IMR-90 (cell line): ENCODE measurements around the gene MARF1. TPM values are rescaled to one million over a fixed set of nuclear protein-coding genes. Genes with fewer than 3 reads are reported as not detected.

Source experiments
- ATAC-seq: fragments of 200-7000 bp; cut with Tn5 transposase; 2 replicates; pipeline ENCODE4 v1.9.1; 2020; ENCODE audit warnings: low read depth, mild to moderate bottlenecking, moderate library complexity
- BruUV-seq: library from RNA; stranded (reverse); fragments of 400-500 nt; replicated peaks from 2 replicates; lab custom pipeline; 2021; lab: Mats Ljungman, UMichigan
- CTCF ChIA-PET: fragments of 300-600 bp; formaldehyde crosslinking; extraction: SDS; loops from one replicate; lab custom pipeline; 2021; ENCODE audit warnings: antibody characterized with exemption; lab: Yijun Ruan, JAX
- POLR2A ChIA-PET: fragments of 300-600 bp; sonication (Branson Sonifier 250); formaldehyde crosslinking; loops from one replicate; lab custom pipeline; 2022; ENCODE audit warnings: antibody characterized with exemption; ENCODE audit not compliant: unreplicated experiment; lab: Charles Lee
- DNase-seq: peaks from one replicate; pipeline ENCODE4 v3.0.0; 2013
- H2AFZ ChIP-seq: replicated peaks from 2 replicates; pipeline ENCODE3; 2013; ENCODE audit warnings: low read length, mild to moderate bottlenecking; ENCODE audit not compliant: poor library complexity
- H2AK5ac ChIP-seq: 2 replicates; pipeline ENCODE4 v1.6.1; 2013; ENCODE audit warnings: low read depth, low read length, inconsistent platforms
- H2AK9ac ChIP-seq: replicated peaks from 2 replicates; pipeline ENCODE3; 2013; ENCODE audit warnings: mild to moderate bottlenecking, low read depth, low read length, moderate library complexity; ENCODE audit not compliant: poor library complexity
- H2BK120ac ChIP-seq: 2 replicates; pipeline ENCODE4 v1.6.1; 2013; ENCODE audit warnings: low read depth, low read length, inconsistent platforms
- H2BK15ac ChIP-seq: 3 replicates; pipeline ENCODE4 v1.6.1; 2013; ENCODE audit warnings: low read depth, low read length, inconsistent platforms
- H2BK20ac ChIP-seq: 2 replicates; pipeline ENCODE4 v1.6.1; 2013; ENCODE audit warnings: low read depth, mild to moderate bottlenecking, inconsistent platforms, low read length, moderate library complexity
- H2BK5ac ChIP-seq: 2 replicates; pipeline ENCODE4 v1.6.1; 2013; ENCODE audit warnings: mild to moderate bottlenecking, low read depth, low read length, inconsistent platforms; ENCODE audit not compliant: poor library complexity, severe bottlenecking
- H3K14ac ChIP-seq: replicated peaks from 2 replicates; pipeline ENCODE4 v1.6.1; 2013; ENCODE audit warnings: low read depth, low read length, inconsistent platforms
- H3K18ac ChIP-seq: 2 replicates; pipeline ENCODE4 v1.6.1; 2013; ENCODE audit warnings: low read depth, low read length, control low read depth
- H3K23ac ChIP-seq: 2 replicates; pipeline ENCODE4 v1.6.1; 2013; ENCODE audit warnings: low read depth, low read length, inconsistent platforms
- H3K27ac ChIP-seq: 2 replicates; pipeline ENCODE4 v1.5.1; 2013; ENCODE audit warnings: mild to moderate bottlenecking, control low read depth, low read length; ENCODE audit not compliant: insufficient read depth
- H3K27me3 ChIP-seq: 2 replicates; pipeline ENCODE4 v1.6.1; 2013; ENCODE audit warnings: low read length; ENCODE audit not compliant: control insufficient read depth, insufficient read depth
- H3K36me3 ChIP-seq: 2 replicates; pipeline ENCODE4 v1.6.1; 2013; ENCODE audit warnings: low read length, mixed read lengths; ENCODE audit not compliant: control insufficient read depth, insufficient read depth
- H3K4ac ChIP-seq: 2 replicates; pipeline ENCODE4 v1.6.1; 2013; ENCODE audit warnings: low read depth, low read length, inconsistent platforms
- H3K4me1 ChIP-seq: 2 replicates; pipeline ENCODE4 v1.6.1; 2013; ENCODE audit warnings: low read length, mixed read lengths; ENCODE audit not compliant: control insufficient read depth, insufficient read depth
- H3K4me2 ChIP-seq: 2 replicates; pipeline ENCODE4 v1.6.1; 2013; ENCODE audit warnings: low read depth, mild to moderate bottlenecking, control low read depth, low read length, moderate library complexity
- H3K4me3 ChIP-seq: 2 replicates; pipeline ENCODE4 v1.5.1; 2013; ENCODE audit warnings: low read depth, mild to moderate bottlenecking, control low read depth, low read length, moderate library complexity; ENCODE audit not compliant: insufficient read depth
- H3K56ac ChIP-seq: 2 replicates; pipeline ENCODE4 v1.6.1; 2013; ENCODE audit warnings: low read length, inconsistent platforms; ENCODE audit not compliant: insufficient read depth; ENCODE audit errors: extremely low read depth
- H3K79me1 ChIP-seq, 2 experiments: 2 replicates each; pipeline ENCODE4 v1.6.1; 2013; ENCODE audit warnings: low read length in 2 of 2, inconsistent platforms in 1 of 2, low read depth in 1 of 2
- H3K9ac ChIP-seq: 2 replicates; pipeline ENCODE4 v1.6.1; 2013; ENCODE audit warnings: low read depth, low read length, control low read depth
- H3K9me1 ChIP-seq: 2 replicates; pipeline ENCODE4 v1.6.1; 2013; ENCODE audit warnings: low read length, inconsistent platforms; ENCODE audit not compliant: insufficient read depth
- H3K9me3 ChIP-seq: 2 replicates; pipeline ENCODE4 v1.6.1; 2013; ENCODE audit warnings: low read length; ENCODE audit not compliant: control insufficient read depth, insufficient read depth
- H4K20me1 ChIP-seq: 2 replicates; pipeline ENCODE4 v1.6.1; 2013; ENCODE audit warnings: low read length, inconsistent platforms; ENCODE audit not compliant: insufficient read depth
- H4K5ac ChIP-seq: 2 replicates; pipeline ENCODE4 v1.6.1; 2013; ENCODE audit warnings: mild to moderate bottlenecking, low read depth, low read length, control low read depth
- H4K8ac ChIP-seq, 2 experiments: 2 replicates each; pipeline ENCODE4 v1.6.1; 2013; ENCODE audit warnings: low read depth in 2 of 2, low read length in 2 of 2, control low read depth in 1 of 2, inconsistent platforms in 1 of 2
- H4K91ac ChIP-seq: 2 replicates; pipeline ENCODE4 v1.6.1; 2013; ENCODE audit warnings: low read depth, low read length, inconsistent platforms; ENCODE audit not compliant: insufficient read depth
- CEBPB ChIP-seq: IDR thresholded peaks from 2 replicates; pipeline ENCODE4 v1.6.1; 2012; ENCODE audit warnings: low read depth, low read length, improper control_type of control experiment
- CHD1 ChIP-seq: IDR thresholded peaks from 2 replicates; pipeline ENCODE4 v1.6.1; 2012; ENCODE audit warnings: low read depth, low read length, improper control_type of control experiment
- MXI1 ChIP-seq: IDR thresholded peaks from 2 replicates; pipeline ENCODE4 v1.6.1; 2012; ENCODE audit warnings: low read depth, mild to moderate bottlenecking, low read length, moderate library complexity, borderline replicate concordance
- RAD21 ChIP-seq: IDR thresholded peaks from 2 replicates; pipeline ENCODE4 v1.6.1; 2012; ENCODE audit warnings: low read length, improper control_type of control experiment
- RFX5 ChIP-seq: IDR thresholded peaks from 2 replicates; pipeline ENCODE4 v1.8.0; 2012; ENCODE audit warnings: low read depth, mild to moderate bottlenecking, low read length, moderate library complexity
- SMC3 ChIP-seq: fragments of 150-350 bp; IDR thresholded peaks from 2 replicates; pipeline ENCODE4 v1.6.1; 2016; ENCODE audit warnings: low read depth, mild to moderate bottlenecking, antibody characterized with exemption, low read length, moderate library complexity
- WGBS, 2 experiments: methylation state at CpG; one replicate each; pipeline versions ENCODE4 v1.1.5 to v1.1.7; 2013; ENCODE audit warnings: missing lambda C conversion rate in 2 of 2; ENCODE audit not compliant: insufficient read length in 1 of 2; ENCODE audit errors: extremely low coverage in 2 of 2; 5-methylcytosine and 5-hydroxymethylcytosine counted together
- dilution Hi-C: fragments of 300-500 bp; cut with HindIII; formaldehyde crosslinking; loops from one replicate; pipeline ENCODE4 v1.14.3; 2018; ENCODE audit warnings: low sequenced_read_pairs; ENCODE audit not compliant: unreplicated experiment
- in situ Hi-C: fragments of 300-500 bp; cut with MboI; formaldehyde crosslinking; loops from 3 replicates; pipeline ENCODE4 v1.14.3; 2019; ENCODE audit warnings: low sequenced_read_pairs, inconsistent platforms, mixed read lengths
- intact Hi-C: fragments of 100-400 bp; cut with micrococcal nuclease; formaldehyde crosslinking; loops from 2 replicates; pipeline ENCODE4 v1.10.0; 2022
- polyA plus RNA-seq, 3 experiments: library from polyadenylated mRNA; depleted of rRNA; stranded (reverse); fragments of >200 nt; gene quantifications; 2 replicates each; pipeline ENCODE4 v1.2.3, GENCODE V29; 2012; ENCODE audit warnings: low replicate concordance in 1 of 3
- total RNA-seq: library from RNA; depleted of rRNA; stranded (reverse); fragments of >200 nt; gene quantifications from 2 replicates; pipeline ENCODE4 v1.2.3, GENCODE V29; 2012

MARF1 gene
- total and polyA plus RNA-seq, 2 of the 4 experiments (the other 2 are of a cell fraction) = 9.0 to 12.9 TPM

DNA sequence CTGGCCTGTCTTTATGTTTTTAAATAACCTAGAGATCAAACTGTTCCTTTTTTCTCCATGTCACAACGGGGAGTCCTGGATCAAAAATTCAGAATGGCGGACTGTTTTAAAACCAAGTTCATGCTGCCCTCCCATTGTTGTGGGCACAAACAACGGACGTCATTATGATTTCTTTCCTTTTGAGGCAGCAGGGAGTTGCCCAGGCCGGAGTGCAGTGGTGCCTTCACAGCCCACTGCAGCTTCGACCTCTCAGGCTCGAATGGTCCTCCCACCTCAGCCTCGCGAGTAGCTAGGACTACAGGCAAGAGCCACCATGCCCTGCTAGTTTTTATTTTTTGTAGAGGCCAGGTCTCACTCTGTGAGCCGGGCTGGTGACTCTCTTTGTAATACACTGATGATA, 33.6 kb upstream of the MARF1 start:
- Histone ChIP-seq H3K4me1 (peaks cover 11% of the 10 kb centered on the region), H2BK120ac (no peak overlapping the region), H3K4me3 (no peak overlapping the region), H4K5ac (no peak overlapping the region), H2AFZ (no peak overlapping the region), H3K36me3 (peaks cover 19% of the 10 kb centered on the region; the same call in 1 of the 2 replicates), H3K79me1 (peaks cover 27 to 61% of the 10 kb centered on the region in 2 experiments), H4K20me1 (peaks cover 8% of the 10 kb centered on the region; the same call in 1 of the 2 replicates), H3K27ac (no peak overlapping the region), H2AK9ac (no peak overlapping the region), H2BK20ac (no peak overlapping the region), H3K23ac (no peak overlapping the region), H4K91ac (no peak overlapping the region), H3K18ac (no peak overlapping the region), H2BK15ac (no peak overlapping the region), H3K56ac (no peak overlapping the region), H3K4ac (no peak overlapping the region), H3K27me3 (no peaks in the 10 kb centered on the region), H2BK5ac (no peak overlapping the region), H3K4me2 (no peak overlapping the region), H3K9ac (no peak overlapping the region), H3K9me1 (peaks cover 5% of the 10 kb centered on the region), H3K14ac (no peak overlapping the region), H3K9me3 (no peaks in the 10 kb centered on the region), H4K8ac (no peak overlapping the region), H2AK5ac (no peak overlapping the region)
- dilution Hi-C loops = no loop called here
- intact Hi-C loops = no loop called here
- BruUV-seq = no TSS peak
- in situ Hi-C loops = no loop called here
- CTCF ChIA-PET = no interaction called here
- 96% methylated on average over 4 of the region's 10 CpGs; no CpG with 5 or more reads in 1 of the 2 experiments for WGBS, 2 experiments
- TF ChIP-seq RAD21 = no peak
- TF ChIP-seq RFX5 = no peak
- TF ChIP-seq CEBPB = no peak
- TF ChIP-seq MXI1 = no peak
- no peak for TF ChIP-seq CHD1
- TF ChIP-seq SMC3 = no peak
- POLR2A ChIA-PET = no interaction called here
- DNase-seq (no peak), ATAC-seq (no peak)
